Erythroblast (primary cell): ENCODE results near the gene CSRP1.

ENCODE experiments used
- GATA1 ChIP-seq: IDR thresholded peaks from 2 replicates; pipeline ENCODE4 v1.6.1; 2011; ENCODE audit warnings: low read depth, mild to moderate bottlenecking, control low read depth, low read length, moderate library complexity
- POLR2A ChIP-seq: IDR thresholded peaks from 2 replicates; pipeline ENCODE4 v1.6.1; 2011; ENCODE audit warnings: mild to moderate bottlenecking, low read length

- no peak for TF ChIP-seq POLR2A
- TF ChIP-seq GATA1, result no peak
These were observed 21.8 kb upstream of the CSRP1 start for GRCh38 chr1:201528631-201529252.
